HepG2 (cell line): ENCODE data around the gene CORT. TPM values are rescaled to one million over a fixed set of nuclear protein-coding genes. Genes with fewer than 3 reads are reported as not detected.

Experiments
- ATAC-seq: fragments of 200-7000 bp; cut with Tn5 transposase; 3 replicates; pipeline ENCODE4 v1.9.1; 2020; ENCODE audit warnings: mild to moderate bottlenecking, moderate library complexity
- BruUV-seq: library from RNA; stranded (reverse); fragments of 400-500 nt; replicated peaks from 2 replicates; lab custom pipeline; 2021; lab: Mats Ljungman, UMichigan
- CTCF ChIA-PET: fragments of 300-600 bp; formaldehyde crosslinking; extraction: SDS; loops from one replicate; lab custom pipeline; 2021; ENCODE audit warnings: low total read pairs, inconsistent platforms, low intra/inter-chr PET ratio; lab: Yijun Ruan, JAX
- POLR2A ChIA-PET: fragments of 350-600 bp; sonication (Branson Sonifier 250); formaldehyde crosslinking; loops from one replicate; lab custom pipeline; 2020; ENCODE audit warnings: antibody characterized with exemption, inconsistent platforms; lab: Yijun Ruan, JAX
- DNase-seq: peaks from one replicate; pipeline ENCODE4 v3.0.0-alpha.2; 2015; ENCODE audit warnings: low spot score
- FAIRE-seq: peaks from 3 replicates; lab custom pipeline; 2011; peaks lifted over from hg19 to GRCh38; lab: Jason Lieb, UNC
- H2AFZ ChIP-seq: one replicate; pipeline ENCODE4 v1.6.1; 2011; ENCODE audit warnings: low read length, inconsistent platforms
- H3K27ac ChIP-seq: fragments of 300-600 bp; 3 replicates; pipeline ENCODE4 v1.8.0; 2011; ENCODE audit warnings: mixed run types, mild to moderate bottlenecking, mixed read lengths, low read length, inconsistent platforms; ENCODE audit not compliant: insufficient read depth; ENCODE audit errors: extremely low read length
- H3K27me3 ChIP-seq, 2 experiments: fragments of 200-600 bp in 1 of 2; 2 replicates in 1 of 2; 3 replicates in 1 of 2; pipeline versions ENCODE4 v1.6.0 to v1.8.0; 2011; ENCODE audit warnings: low read length in 2 of 2, mild to moderate bottlenecking in 2 of 2, moderate library complexity in 2 of 2, inconsistent platforms in 1 of 2; ENCODE audit not compliant: insufficient read depth in 2 of 2, control insufficient read depth in 1 of 2
- H3K36me3 ChIP-seq, 2 experiments: fragments of 200-600 bp in 1 of 2; replicated peaks in 1 of 2; 2 replicates in 1 of 2; 3 replicates in 1 of 2; pipeline versions ENCODE4 v1.5.1 to v1.8.0; 2011; ENCODE audit warnings: low read length in 2 of 2, inconsistent platforms in 1 of 2; ENCODE audit not compliant: insufficient read depth in 2 of 2, control insufficient read depth in 1 of 2
- H3K4me1 ChIP-seq: 2 replicates; pipeline ENCODE4 v1.5.1; 2012; ENCODE audit warnings: low read length, inconsistent platforms; ENCODE audit not compliant: insufficient read depth
- H3K4me2 ChIP-seq: 2 replicates; pipeline ENCODE4 v1.6.0; 2011; ENCODE audit warnings: low read depth, low read length, inconsistent platforms
- H3K4me3 ChIP-seq, 3 experiments: fragments of 200-600 bp in 1 of 3; sonication (generic), shearing (Covaris generic) in 1 of 3; replicated peaks in 1 of 3; 2 replicates each; pipeline ENCODE4 v1.5.1; 2011 to 2016; ENCODE audit warnings: low read length in 3 of 3, inconsistent platforms in 2 of 3, low read depth in 2 of 3, mild to moderate bottlenecking in 2 of 3, control low read depth in 1 of 3, mixed read lengths in 1 of 3; ENCODE audit not compliant: insufficient read depth in 1 of 3
- H3K79me2 ChIP-seq: one replicate; pipeline ENCODE4 v1.6.1; 2011; ENCODE audit warnings: low read length, inconsistent platforms; ENCODE audit not compliant: insufficient read depth
- H3K9ac ChIP-seq: 2 replicates; pipeline ENCODE4 v1.6.0; 2011; ENCODE audit warnings: mild to moderate bottlenecking, low read depth, low read length, inconsistent platforms; ENCODE audit not compliant: insufficient read depth
- H3K9me3 ChIP-seq: 2 replicates; pipeline ENCODE4 v1.5.1; 2012; ENCODE audit warnings: mild to moderate bottlenecking, low read length
- H4K20me1 ChIP-seq: 2 replicates; pipeline ENCODE4 v1.6.0; 2011; ENCODE audit warnings: inconsistent platforms, mild to moderate bottlenecking, low read length, moderate library complexity; ENCODE audit not compliant: insufficient read depth
- EHMT2 ChIP-seq: fragments of 200-600 bp; sonication (generic); IDR thresholded peaks from 2 replicates; pipeline ENCODE4 v1.7.0; 2017; ENCODE audit warnings: antibody characterized with exemption, low read depth, low read length, borderline replicate concordance
- FOXA3 ChIP-seq: IDR thresholded peaks from 2 replicates; pipeline ENCODE4 v1.6.1; 2016; ENCODE audit warnings: missing genetic modification reagents, missing compliant biosample characterization
- FOXM1 ChIP-seq: sonication (generic); formaldehyde crosslinking; IDR thresholded peaks from 2 replicates; pipeline ENCODE4 v1.5.0; 2020; ENCODE audit warnings: missing genetic modification reagents
- GTF2F1 ChIP-seq: fragments of 150-350 bp; IDR thresholded peaks from 2 replicates; pipeline ENCODE4 v1.6.1; 2014; ENCODE audit warnings: low read length
- HMGA1 ChIP-seq: sonication (generic); formaldehyde crosslinking; conservative IDR thresholded peaks from 2 replicates; pipeline ENCODE4 v1.4.0; 2020; ENCODE audit warnings: missing genetic modification reagents
- MBD4 ChIP-seq: IDR thresholded peaks from 2 replicates; pipeline ENCODE4 v1.6.1; 2012; ENCODE audit warnings: low read length, inconsistent platforms, borderline replicate concordance
- SMAD1 ChIP-seq: sonication (generic); formaldehyde crosslinking; IDR thresholded peaks from 2 replicates; pipeline ENCODE4 v1.4.0; 2020; ENCODE audit warnings: missing genetic modification reagents, low read depth, mild to moderate bottlenecking, borderline replicate concordance
- ZC3H4 ChIP-seq: sonication (generic); formaldehyde crosslinking; IDR thresholded peaks from 2 replicates; pipeline ENCODE4 v1.4.0; 2020; ENCODE audit warnings: missing genetic modification reagents, borderline replicate concordance
- ZNF556 ChIP-seq: sonication (generic); formaldehyde crosslinking; IDR thresholded peaks from 2 replicates; pipeline ENCODE4 v1.4.0; 2020; ENCODE audit warnings: mild to moderate bottlenecking, missing genetic modification reagents, borderline replicate concordance
- ZNF589 ChIP-seq: sonication (generic); formaldehyde crosslinking; conservative IDR thresholded peaks from 2 replicates; pipeline ENCODE4 v1.8.0; 2022; ENCODE audit warnings: mild to moderate bottlenecking, moderate library complexity, missing genetic modification reagents
- ZNF678 ChIP-seq: sonication (generic); formaldehyde crosslinking; IDR thresholded peaks from 2 replicates; pipeline ENCODE4 v1.4.0; 2020; ENCODE audit warnings: mild to moderate bottlenecking, missing genetic modification reagents
- WGBS: methylation state at CpG from one replicate; pipeline ENCODE4 v1.1.6; 2017; ENCODE audit warnings: low lambda C conversion rate; 5-methylcytosine and 5-hydroxymethylcytosine counted together
- in situ Hi-C: cut with HindIII; loops from 2 replicates; pipeline ENCODE4 v1.10.0; 2017; ENCODE audit warnings: low pct_unique_long_range_greater_than_20kb; ENCODE audit not compliant: extremely low pct_ligation_motif_present
- intact Hi-C: fragments of 100-400 bp; cut with micrococcal nuclease; formaldehyde crosslinking; loops from one replicate; pipeline ENCODE4 v1.10.0; 2022; ENCODE audit not compliant: unreplicated experiment
- polyA plus RNA-seq, 8 experiments: library from polyadenylated mRNA; depleted of rRNA in 3 of 8; stranded (reverse) in 7 of 8; unstranded in 1 of 8; fragments of >200 nt; fragmentation: Illumina TruSeq in 4 of 8; extraction: Trizol in 4 of 8; gene quantifications; 2 replicates each; pipeline versions ENCODE4 v1.2.1 to v1.2.3, GENCODE V29; 2011 to 2016; ENCODE audit warnings: low read depth in 4 of 8, missing spikeins in 1 of 8, mixed read lengths in 1 of 8; ENCODE audit not compliant: insufficient read depth in 1 of 8
- total RNA-seq, 5 experiments: library from RNA; depleted of rRNA; stranded (reverse); fragments of >200 nt; fragmentation: Illumina TruSeq; extraction: Trizol; gene quantifications; 2 replicates each; pipeline ENCODE4 v1.2.3, GENCODE V29; 2016; ENCODE audit warnings: low read depth in 1 of 5
- TF ChIP-seq, protein P1 (sequence below): sonication (generic); formaldehyde crosslinking; IDR thresholded peaks from 2 replicates; pipeline ENCODE4 v1.5.1; 2020; ENCODE audit warnings: mild to moderate bottlenecking, moderate library complexity, missing genetic modification reagents
- TF ChIP-seq, protein P2 (sequence below): sonication (generic); formaldehyde crosslinking; IDR thresholded peaks from 2 replicates; pipeline ENCODE4 v1.4.0; 2020; ENCODE audit warnings: missing genetic modification reagents
- TF ChIP-seq, protein P3 (sequence below): IDR thresholded peaks from 2 replicates; pipeline ENCODE4 v1.6.1; 2016; ENCODE audit warnings: low read depth, borderline replicate concordance
- TF ChIP-seq, protein P4 (sequence below): sonication (generic); formaldehyde crosslinking; IDR thresholded peaks from 2 replicates; pipeline ENCODE4 v1.4.0; 2020; ENCODE audit warnings: missing genetic modification reagents
- TF ChIP-seq, protein P5 (sequence below): fragments of 450-650 bp; IDR thresholded peaks from 2 replicates; pipeline ENCODE4 v1.6.1; 2017
- TF ChIP-seq, protein P6 (sequence below): sonication (generic); formaldehyde crosslinking; conservative IDR thresholded peaks from 2 replicates; pipeline ENCODE4 v1.4.0; 2020; ENCODE audit warnings: missing genetic modification reagents

CORT gene
- total and polyA plus RNA-seq, 2 of the 13 experiments (the other 11 are each of a cell fraction or from before 2014, with no cell fraction given), result 0.11 to 0.62 TPM

DNA sequence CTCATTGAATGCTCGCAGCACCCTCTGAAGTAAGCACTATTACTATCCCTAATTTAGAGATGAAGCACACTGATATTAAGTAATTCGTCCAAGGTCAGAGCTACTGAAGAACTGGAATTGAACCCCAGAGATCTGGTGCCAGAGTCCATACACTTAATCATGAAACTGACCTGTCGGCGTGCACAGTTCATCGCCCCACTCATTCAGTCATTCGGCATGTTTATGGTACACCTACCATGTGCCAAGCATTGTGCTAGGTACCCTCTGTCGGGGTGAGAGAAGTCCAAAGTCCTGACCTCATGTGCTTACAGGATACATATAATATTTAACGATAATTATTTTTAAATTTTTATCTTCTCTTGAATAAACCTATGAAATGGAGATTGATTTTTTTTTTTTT, 25.2 kb upstream of the CORT start:
- H3K4me3 ChIP-seq, result no peak overlapping the region
- H3K36me3 ChIP-seq, result peaks cover 4 to 10% of the 10 kb centered on the region in 2 experiments; a peak in 4 of 5 replicates
- no peak overlapping the region for H3K27ac ChIP-seq
- no peaks in the 10 kb centered on the region for H4K20me1 ChIP-seq
- FAIRE-seq (no peak), ATAC-seq (no peak), DNase-seq (no peak)
- WGBS, result 91% methylated on average over 8 of the region's 8 CpGs
- no peak overlapping the region for H3K9ac ChIP-seq
- no peaks in the 10 kb centered on the region for H3K79me2 ChIP-seq
- H2AFZ ChIP-seq, result no peak overlapping the region
- BruUV-seq, result no TSS peak
- in situ Hi-C loops (loop anchor here (5.0 kb wide), 1 partner anchor 47 kb away; no protein-coding TSS in a partner anchor), intact Hi-C loops (no loop called here)
- ChIA-PET POLR2A (no interaction called here), CTCF (no interaction called here)
- peaks cover 19% of the 10 kb centered on the region for H3K4me1 ChIP-seq
- H3K9me3 ChIP-seq, result no peaks in the 10 kb centered on the region
- no peaks in the 10 kb centered on the region for H3K27me3 ChIP-seq
- H3K4me2 ChIP-seq, result no peak overlapping the region
- TF ChIP-seq, protein P1, sequence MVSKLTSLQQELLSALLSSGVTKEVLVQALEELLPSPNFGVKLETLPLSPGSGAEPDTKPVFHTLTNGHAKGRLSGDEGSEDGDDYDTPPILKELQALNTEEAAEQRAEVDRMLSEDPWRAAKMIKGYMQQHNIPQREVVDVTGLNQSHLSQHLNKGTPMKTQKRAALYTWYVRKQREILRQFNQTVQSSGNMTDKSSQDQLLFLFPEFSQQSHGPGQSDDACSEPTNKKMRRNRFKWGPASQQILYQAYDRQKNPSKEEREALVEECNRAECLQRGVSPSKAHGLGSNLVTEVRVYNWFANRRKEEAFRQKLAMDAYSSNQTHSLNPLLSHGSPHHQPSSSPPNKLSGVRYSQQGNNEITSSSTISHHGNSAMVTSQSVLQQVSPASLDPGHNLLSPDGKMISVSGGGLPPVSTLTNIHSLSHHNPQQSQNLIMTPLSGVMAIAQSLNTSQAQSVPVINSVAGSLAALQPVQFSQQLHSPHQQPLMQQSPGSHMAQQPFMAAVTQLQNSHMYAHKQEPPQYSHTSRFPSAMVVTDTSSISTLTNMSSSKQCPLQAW (CRISPR knock-in tag), result no peak
- TF ChIP-seq, protein P2, sequence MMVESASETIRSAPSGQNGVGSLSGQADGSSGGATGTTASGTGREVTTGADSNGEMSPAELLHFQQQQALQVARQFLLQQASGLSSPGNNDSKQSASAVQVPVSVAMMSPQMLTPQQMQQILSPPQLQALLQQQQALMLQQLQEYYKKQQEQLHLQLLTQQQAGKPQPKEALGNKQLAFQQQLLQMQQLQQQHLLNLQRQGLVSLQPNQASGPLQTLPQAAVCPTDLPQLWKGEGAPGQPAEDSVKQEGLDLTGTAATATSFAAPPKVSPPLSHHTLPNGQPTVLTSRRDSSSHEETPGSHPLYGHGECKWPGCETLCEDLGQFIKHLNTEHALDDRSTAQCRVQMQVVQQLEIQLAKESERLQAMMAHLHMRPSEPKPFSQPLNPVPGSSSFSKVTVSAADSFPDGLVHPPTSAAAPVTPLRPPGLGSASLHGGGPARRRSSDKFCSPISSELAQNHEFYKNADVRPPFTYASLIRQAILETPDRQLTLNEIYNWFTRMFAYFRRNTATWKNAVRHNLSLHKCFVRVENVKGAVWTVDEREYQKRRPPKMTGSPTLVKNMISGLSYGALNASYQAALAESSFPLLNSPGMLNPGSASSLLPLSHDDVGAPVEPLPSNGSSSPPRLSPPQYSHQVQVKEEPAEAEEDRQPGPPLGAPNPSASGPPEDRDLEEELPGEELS (CRISPR knock-in tag), result no peak
- no peak for TF ChIP-seq ZNF589 (CRISPR knock-in tag)
- no peak for TF ChIP-seq EHMT2
- no peak for TF ChIP-seq HMGA1
- TF ChIP-seq, protein P3, sequence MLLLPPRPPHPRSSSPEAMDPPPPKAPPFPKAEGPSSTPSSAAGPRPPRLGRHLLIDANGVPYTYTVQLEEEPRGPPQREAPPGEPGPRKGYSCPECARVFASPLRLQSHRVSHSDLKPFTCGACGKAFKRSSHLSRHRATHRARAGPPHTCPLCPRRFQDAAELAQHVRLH (CRISPR knock-in tag), result no peak
- TF ChIP-seq, protein P4, sequence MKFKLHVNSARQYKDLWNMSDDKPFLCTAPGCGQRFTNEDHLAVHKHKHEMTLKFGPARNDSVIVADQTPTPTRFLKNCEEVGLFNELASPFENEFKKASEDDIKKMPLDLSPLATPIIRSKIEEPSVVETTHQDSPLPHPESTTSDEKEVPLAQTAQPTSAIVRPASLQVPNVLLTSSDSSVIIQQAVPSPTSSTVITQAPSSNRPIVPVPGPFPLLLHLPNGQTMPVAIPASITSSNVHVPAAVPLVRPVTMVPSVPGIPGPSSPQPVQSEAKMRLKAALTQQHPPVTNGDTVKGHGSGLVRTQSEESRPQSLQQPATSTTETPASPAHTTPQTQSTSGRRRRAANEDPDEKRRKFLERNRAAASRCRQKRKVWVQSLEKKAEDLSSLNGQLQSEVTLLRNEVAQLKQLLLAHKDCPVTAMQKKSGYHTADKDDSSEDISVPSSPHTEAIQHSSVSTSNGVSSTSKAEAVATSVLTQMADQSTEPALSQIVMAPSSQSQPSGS (CRISPR knock-in tag), result no peak
- TF ChIP-seq FOXM1 (CRISPR knock-in tag), result no peak
- no peak for TF ChIP-seq ZNF678 (CRISPR knock-in tag)
- TF ChIP-seq, protein P5, sequence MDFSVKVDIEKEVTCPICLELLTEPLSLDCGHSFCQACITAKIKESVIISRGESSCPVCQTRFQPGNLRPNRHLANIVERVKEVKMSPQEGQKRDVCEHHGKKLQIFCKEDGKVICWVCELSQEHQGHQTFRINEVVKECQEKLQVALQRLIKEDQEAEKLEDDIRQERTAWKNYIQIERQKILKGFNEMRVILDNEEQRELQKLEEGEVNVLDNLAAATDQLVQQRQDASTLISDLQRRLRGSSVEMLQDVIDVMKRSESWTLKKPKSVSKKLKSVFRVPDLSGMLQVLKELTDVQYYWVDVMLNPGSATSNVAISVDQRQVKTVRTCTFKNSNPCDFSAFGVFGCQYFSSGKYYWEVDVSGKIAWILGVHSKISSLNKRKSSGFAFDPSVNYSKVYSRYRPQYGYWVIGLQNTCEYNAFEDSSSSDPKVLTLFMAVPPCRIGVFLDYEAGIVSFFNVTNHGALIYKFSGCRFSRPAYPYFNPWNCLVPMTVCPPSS, result no peak
- TF ChIP-seq ZC3H4 (CRISPR knock-in tag), result no peak
- TF ChIP-seq SMAD1 (CRISPR knock-in tag), result no peak
- TF ChIP-seq, protein P6, sequence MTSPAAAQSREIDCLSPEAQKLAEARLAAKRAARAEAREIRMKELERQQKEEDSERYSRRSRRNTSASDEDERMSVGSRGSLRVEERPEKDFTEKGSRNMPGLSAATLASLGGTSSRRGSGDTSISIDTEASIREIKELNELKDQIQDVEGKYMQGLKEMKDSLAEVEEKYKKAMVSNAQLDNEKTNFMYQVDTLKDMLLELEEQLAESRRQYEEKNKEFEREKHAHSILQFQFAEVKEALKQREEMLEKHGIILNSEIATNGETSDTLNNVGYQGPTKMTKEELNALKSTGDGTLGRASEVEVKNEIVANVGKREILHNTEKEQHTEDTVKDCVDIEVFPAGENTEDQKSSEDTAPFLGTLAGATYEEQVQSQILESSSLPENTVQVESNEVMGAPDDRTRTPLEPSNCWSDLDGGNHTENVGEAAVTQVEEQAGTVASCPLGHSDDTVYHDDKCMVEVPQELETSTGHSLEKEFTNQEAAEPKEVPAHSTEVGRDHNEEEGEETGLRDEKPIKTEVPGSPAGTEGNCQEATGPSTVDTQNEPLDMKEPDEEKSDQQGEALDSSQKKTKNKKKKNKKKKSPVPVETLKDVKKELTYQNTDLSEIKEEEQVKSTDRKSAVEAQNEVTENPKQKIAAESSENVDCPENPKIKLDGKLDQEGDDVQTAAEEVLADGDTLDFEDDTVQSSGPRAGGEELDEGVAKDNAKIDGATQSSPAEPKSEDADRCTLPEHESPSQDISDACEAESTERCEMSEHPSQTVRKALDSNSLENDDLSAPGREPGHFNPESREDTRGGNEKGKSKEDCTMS (CRISPR knock-in tag), result no peak
- TF ChIP-seq ZNF556, result no peak
- no peak for TF ChIP-seq FOXA3 (CRISPR knock-in tag)
- TF ChIP-seq MBD4, result no peak
- no peak for TF ChIP-seq GTF2F1
